DND-41 (cell line): Measurements from ENCODE around the gene SLC48A1.

ENCODE experiments used
- ATAC-seq: fragments of 200-7000 bp; cut with Tn5 transposase; 3 replicates; pipeline ENCODE4 v1.9.1; 2021; ENCODE audit warnings: low read depth; ENCODE audit not compliant: insufficient read depth
- DNase-seq: peaks from one replicate; pipeline ENCODE4 v3.0.0-alpha.2; 2020
- H2AFZ ChIP-seq: 2 replicates; pipeline ENCODE4 v1.6.0; 2012; ENCODE audit warnings: low read depth, low read length
- H3K27ac ChIP-seq: 2 replicates; pipeline ENCODE4 v1.5.1; 2012; ENCODE audit warnings: low read length, inconsistent platforms
- H3K27me3 ChIP-seq: fragments of 200-600 bp; sonication (generic); 2 replicates; pipeline ENCODE4 v1.6.0; 2012; ENCODE audit warnings: low read length, mild to moderate bottlenecking, inconsistent platforms; ENCODE audit not compliant: insufficient read depth, poor library complexity
- H3K36me3 ChIP-seq: 2 replicates; pipeline ENCODE4 v1.5.1; 2012; ENCODE audit warnings: low read length, inconsistent platforms; ENCODE audit not compliant: insufficient read depth
- H3K4me1 ChIP-seq: 2 replicates; pipeline ENCODE4 v1.5.1; 2012; ENCODE audit warnings: mild to moderate bottlenecking, low read length; ENCODE audit not compliant: insufficient read depth
- H3K4me2 ChIP-seq: 2 replicates; pipeline ENCODE4 v1.6.0; 2012; ENCODE audit warnings: mild to moderate bottlenecking, moderate library complexity, low read length, inconsistent platforms; ENCODE audit not compliant: insufficient read depth
- H3K4me3 ChIP-seq, 2 experiments: fragments of 200-600 bp in 1 of 2; shearing (Covaris generic) in 1 of 2; 2 replicates each; pipeline ENCODE4 v1.5.1; 2012 to 2016; ENCODE audit warnings: inconsistent platforms in 2 of 2, low read length in 2 of 2, mild to moderate bottlenecking in 2 of 2, low read depth in 1 of 2, moderate library complexity in 1 of 2
- H3K79me2 ChIP-seq: 2 replicates; pipeline ENCODE4 v1.6.0; 2012; ENCODE audit warnings: low read length, inconsistent platforms; ENCODE audit not compliant: insufficient read depth
- H3K9ac ChIP-seq: 2 replicates; pipeline ENCODE4 v1.6.0; 2012; ENCODE audit warnings: low read depth, mild to moderate bottlenecking, inconsistent platforms, low read length, moderate library complexity
- H3K9me3 ChIP-seq: 2 replicates; pipeline ENCODE4 v1.5.1; 2012; ENCODE audit warnings: low read length, moderate library complexity, mild to moderate bottlenecking, inconsistent platforms; ENCODE audit not compliant: insufficient read depth, severe bottlenecking
- H4K20me1 ChIP-seq: 2 replicates; pipeline ENCODE4 v1.6.0; 2012; ENCODE audit warnings: low read length; ENCODE audit not compliant: insufficient read depth
- EZH2 ChIP-seq: IDR thresholded peaks from 3 replicates; pipeline ENCODE4 v1.6.1; 2012; ENCODE audit warnings: borderline replicate concordance, low read depth, mild to moderate bottlenecking, moderate library complexity, low read length, inconsistent platforms; ENCODE audit not compliant: severe bottlenecking
- TF ChIP-seq, protein P1 (sequence below): IDR thresholded peaks from 2 replicates; pipeline ENCODE4 v1.5.1; 2012; ENCODE audit warnings: borderline replicate concordance, low read length, moderate library complexity, mild to moderate bottlenecking; ENCODE audit not compliant: poor library complexity, severe bottlenecking; ENCODE audit errors: extremely low read depth

Gene SLC48A1

DNA sequence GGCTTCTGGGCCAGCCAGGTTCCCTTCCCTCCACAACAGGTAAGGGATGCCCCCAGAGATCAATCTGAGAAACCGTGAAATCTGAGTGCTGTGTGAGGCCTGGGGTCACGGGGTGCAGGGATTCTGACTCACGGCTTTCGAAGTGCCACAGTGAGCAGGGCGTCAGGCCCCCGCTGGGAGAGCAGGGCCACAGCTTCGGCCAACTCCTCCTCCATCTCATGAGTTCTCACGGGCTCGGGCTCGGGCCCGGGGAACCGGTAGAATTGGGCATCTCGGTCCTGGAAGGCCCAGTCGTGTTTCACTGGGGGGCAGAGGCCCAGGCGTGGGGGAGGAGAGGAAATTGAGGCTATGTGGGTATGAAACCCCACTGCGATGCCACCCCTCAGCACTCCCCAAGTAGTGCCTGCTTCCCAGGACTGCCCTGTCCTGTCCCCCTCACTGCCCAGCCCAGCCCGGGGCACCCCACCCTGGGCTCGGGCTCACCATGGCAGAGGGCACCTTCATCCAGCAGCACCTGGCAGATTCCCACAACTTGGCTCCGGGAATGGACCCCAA lies 22.0 kb upstream of the SLC48A1 start:
- Histone ChIP-seq H3K9me3 (no peaks in the 10 kb centered on the region), H3K4me2 (no peak overlapping the region), H3K36me3 (no peaks in the 10 kb centered on the region), H3K9ac (no peak overlapping the region), H3K4me1 (no peaks in the 10 kb centered on the region), H3K27ac (no peak overlapping the region), H3K27me3 (peaks cover 3% of the 10 kb centered on the region), H3K79me2 (no peaks in the 10 kb centered on the region), H2AFZ (no peak overlapping the region), H4K20me1 (peaks cover 3% of the 10 kb centered on the region; the same call in 1 of the 2 replicates), H3K4me3 (no peak overlapping the region)
- no peak for DNase-seq
- no peak for TF ChIP-seq EZH2
- TF ChIP-seq, protein P1, sequence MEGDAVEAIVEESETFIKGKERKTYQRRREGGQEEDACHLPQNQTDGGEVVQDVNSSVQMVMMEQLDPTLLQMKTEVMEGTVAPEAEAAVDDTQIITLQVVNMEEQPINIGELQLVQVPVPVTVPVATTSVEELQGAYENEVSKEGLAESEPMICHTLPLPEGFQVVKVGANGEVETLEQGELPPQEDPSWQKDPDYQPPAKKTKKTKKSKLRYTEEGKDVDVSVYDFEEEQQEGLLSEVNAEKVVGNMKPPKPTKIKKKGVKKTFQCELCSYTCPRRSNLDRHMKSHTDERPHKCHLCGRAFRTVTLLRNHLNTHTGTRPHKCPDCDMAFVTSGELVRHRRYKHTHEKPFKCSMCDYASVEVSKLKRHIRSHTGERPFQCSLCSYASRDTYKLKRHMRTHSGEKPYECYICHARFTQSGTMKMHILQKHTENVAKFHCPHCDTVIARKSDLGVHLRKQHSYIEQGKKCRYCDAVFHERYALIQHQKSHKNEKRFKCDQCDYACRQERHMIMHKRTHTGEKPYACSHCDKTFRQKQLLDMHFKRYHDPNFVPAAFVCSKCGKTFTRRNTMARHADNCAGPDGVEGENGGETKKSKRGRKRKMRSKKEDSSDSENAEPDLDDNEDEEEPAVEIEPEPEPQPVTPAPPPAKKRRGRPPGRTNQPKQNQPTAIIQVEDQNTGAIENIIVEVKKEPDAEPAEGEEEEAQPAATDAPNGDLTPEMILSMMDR, result no peak
- ATAC-seq, result no peak

GRCh38 chr12:47751561-47751960 lies 21.5 kb upstream of the SLC48A1 start:
- no peak for ATAC-seq
- Histone ChIP-seq H3K36me3 (no peaks in the 10 kb centered on the region), H3K9ac (no peak overlapping the region), H3K27ac (no peak overlapping the region), H4K20me1 (peaks cover 3% of the 10 kb centered on the region; the same call in 1 of the 2 replicates), H2AFZ (no peak overlapping the region), H3K79me2 (no peaks in the 10 kb centered on the region), H3K4me3 (no peak overlapping the region), H3K9me3 (no peaks in the 10 kb centered on the region), H3K4me2 (no peak overlapping the region), H3K4me1 (no peaks in the 10 kb centered on the region), H3K27me3 (peaks cover 3% of the 10 kb centered on the region)
- no peak for TF ChIP-seq EZH2
- TF ChIP-seq, protein P1, result no peak
- DNase-seq, result no peak

GRCh38 chr12:47752121-47752520 lies 20.9 kb upstream of the SLC48A1 start:
- Histone ChIP-seq H2AFZ (no peak overlapping the region), H3K4me2 (no peak overlapping the region), H3K9me3 (no peaks in the 10 kb centered on the region), H3K27ac (no peak overlapping the region), H3K27me3 (peaks cover 3% of the 10 kb centered on the region), H4K20me1 (peaks cover 3% of the 10 kb centered on the region; the same call in 1 of the 2 replicates), H3K4me3 (no peak overlapping the region), H3K4me1 (no peaks in the 10 kb centered on the region), H3K9ac (no peak overlapping the region), H3K36me3 (no peaks in the 10 kb centered on the region), H3K79me2 (no peaks in the 10 kb centered on the region)
- no peak for DNase-seq
- no peak for TF ChIP-seq EZH2
- TF ChIP-seq, protein P1, result no peak
- ATAC-seq, result no peak
